HEK293 (cell line): ENCODE measurements around the gene INPP4B.

Experiments used
- CTCF ChIA-PET: fragments of 350-600 bp; formaldehyde crosslinking; extraction: SDS; loops from one replicate; lab custom pipeline; 2021; ENCODE audit warnings: antibody characterized with exemption; lab: Yijun Ruan, JAX
- POLR2A ChIA-PET: fragments of 300-600 bp; formaldehyde crosslinking; extraction: SDS; loops from one replicate; lab custom pipeline; 2020; ENCODE audit warnings: antibody characterized with exemption, inconsistent platforms; lab: Yijun Ruan, JAX
- H3K27ac ChIP-seq: fragments of 200-500 bp; sonication (Bioruptor generic); 2 replicates; pipeline ENCODE4 v1.5.1; 2014; ENCODE audit warnings: low read depth, low read length, control low read depth, inconsistent platforms; ENCODE audit errors: extremely low read depth
- H3K36me3 ChIP-seq, 2 experiments: fragments of 200-500 bp in 1 of 2; sonication (Bioruptor generic) in 1 of 2; 1 replicate in 1 of 2; 2 replicates in 1 of 2; pipeline ENCODE4 v1.5.1; 2014 to 2017; ENCODE audit warnings: inconsistent platforms in 2 of 2, low read length in 2 of 2; ENCODE audit not compliant: control insufficient read depth in 2 of 2, insufficient read depth in 1 of 2
- H3K4me1 ChIP-seq: fragments of 200-500 bp; sonication (Bioruptor generic); 2 replicates; pipeline ENCODE4 v1.5.1; 2014; ENCODE audit warnings: mild to moderate bottlenecking, low read length, inconsistent platforms; ENCODE audit not compliant: control insufficient read depth, insufficient read depth
- H3K4me3 ChIP-seq: 2 replicates; pipeline ENCODE4 v1.5.1; 2011; ENCODE audit warnings: low read depth, mild to moderate bottlenecking, control low read depth, low read length, moderate library complexity
- H3K9me3 ChIP-seq: fragments of 200-500 bp; sonication (Bioruptor generic); 2 replicates; pipeline ENCODE4 v1.5.1; 2014; ENCODE audit warnings: low read depth, low read length, inconsistent platforms; ENCODE audit not compliant: control insufficient read depth, insufficient read depth
- EGR2 ChIP-seq: fragments of 450-650 bp; formaldehyde crosslinking; IDR thresholded peaks from 2 replicates; pipeline ENCODE4 v1.5.1; 2016; ENCODE audit warnings: low read depth, missing biosample characterization, missing genetic modification characterization
- GLI4 ChIP-seq: fragments of 450-650 bp; formaldehyde crosslinking; IDR thresholded peaks from 2 replicates; pipeline ENCODE4 v1.5.1; 2016; ENCODE audit warnings: missing biosample characterization, missing genetic modification characterization
- PATZ1 ChIP-seq: fragments of 450-650 bp; formaldehyde crosslinking; IDR thresholded peaks from 2 replicates; pipeline ENCODE4 v1.5.1; 2016; ENCODE audit warnings: missing biosample characterization, missing genetic modification characterization
- SP3 ChIP-seq: fragments of 450-650 bp; formaldehyde crosslinking; IDR thresholded peaks from 2 replicates; pipeline ENCODE4 v1.5.1; 2016; ENCODE audit warnings: missing biosample characterization, missing genetic modification characterization
- ZBTB1 ChIP-seq: fragments of 450-650 bp; formaldehyde crosslinking; IDR thresholded peaks from 2 replicates; pipeline ENCODE4 v1.5.1; 2016; ENCODE audit warnings: missing biosample characterization, missing genetic modification characterization
- ZBTB6 ChIP-seq: fragments of 450-650 bp; formaldehyde crosslinking; IDR thresholded peaks from 2 replicates; pipeline ENCODE4 v1.5.1; 2017; ENCODE audit warnings: missing biosample characterization, missing genetic modification characterization
- ZNF157 ChIP-seq: fragments of 450-650 bp; formaldehyde crosslinking; IDR thresholded peaks from 2 replicates; pipeline ENCODE4 v1.5.1; 2016; ENCODE audit warnings: missing biosample characterization, missing genetic modification characterization
- ZNF169 ChIP-seq: fragments of 450-650 bp; formaldehyde crosslinking; IDR thresholded peaks from 2 replicates; pipeline ENCODE4 v1.5.1; 2016; ENCODE audit warnings: missing biosample characterization, missing genetic modification characterization
- ZNF211 ChIP-seq: fragments of 450-650 bp; formaldehyde crosslinking; IDR thresholded peaks from 2 replicates; pipeline ENCODE4 v1.5.1; 2016; ENCODE audit warnings: low read depth, missing biosample characterization, missing genetic modification characterization
- ZNF239 ChIP-seq: fragments of 450-650 bp; formaldehyde crosslinking; IDR thresholded peaks from 2 replicates; pipeline ENCODE4 v1.5.1; 2016; ENCODE audit warnings: missing biosample characterization, missing genetic modification characterization
- ZNF274 ChIP-seq, 2 experiments: fragments of 200-500 bp in 1 of 2; fragments of 450-650 bp in 1 of 2; sonication (Bioruptor generic) in 1 of 2; formaldehyde crosslinking in 1 of 2; IDR thresholded peaks; 2 replicates each; pipeline versions ENCODE4 v1.5.1 to v1.6.1; 2014 to 2016; ENCODE audit warnings: borderline replicate concordance in 1 of 2, inconsistent platforms in 1 of 2, low read length in 1 of 2, missing biosample characterization in 1 of 2, missing genetic modification characterization in 1 of 2
- ZNF416 ChIP-seq: fragments of 450-650 bp; formaldehyde crosslinking; IDR thresholded peaks from 2 replicates; pipeline ENCODE4 v1.5.1; 2016; ENCODE audit warnings: missing biosample characterization, missing genetic modification characterization
- ZNF423 ChIP-seq: fragments of 450-650 bp; formaldehyde crosslinking; IDR thresholded peaks from 2 replicates; pipeline ENCODE4 v1.5.1; 2016; ENCODE audit warnings: missing biosample characterization, missing genetic modification characterization
- ZNF426 ChIP-seq: fragments of 450-650 bp; formaldehyde crosslinking; IDR thresholded peaks from 2 replicates; pipeline ENCODE4 v1.5.1; 2017; ENCODE audit warnings: missing biosample characterization, missing genetic modification characterization, mild to moderate bottlenecking, inconsistent platforms, moderate library complexity
- ZNF514 ChIP-seq: fragments of 450-650 bp; formaldehyde crosslinking; IDR thresholded peaks from 2 replicates; pipeline ENCODE4 v1.5.1; 2016; ENCODE audit warnings: missing biosample characterization, missing genetic modification characterization
- ZNF521 ChIP-seq: fragments of 450-650 bp; formaldehyde crosslinking; IDR thresholded peaks from 2 replicates; pipeline ENCODE4 v1.5.1; 2017; ENCODE audit warnings: missing biosample characterization, mild to moderate bottlenecking, missing genetic modification characterization
- ZNF623 ChIP-seq: fragments of 450-650 bp; formaldehyde crosslinking; IDR thresholded peaks from 2 replicates; pipeline ENCODE4 v1.5.1; 2016; ENCODE audit warnings: missing biosample characterization, missing genetic modification characterization
- ZNF624 ChIP-seq: fragments of 450-650 bp; formaldehyde crosslinking; IDR thresholded peaks from 2 replicates; pipeline ENCODE4 v1.5.1; 2017; ENCODE audit warnings: missing biosample characterization, missing genetic modification characterization
- ZNF626 ChIP-seq: fragments of 450-650 bp; sonication (Bioruptor Pico); formaldehyde crosslinking; IDR thresholded peaks from 2 replicates; pipeline ENCODE4 v1.5.1; 2018; ENCODE audit warnings: missing biosample characterization, missing genetic modification characterization, inconsistent platforms
- ZNF76 ChIP-seq: fragments of 450-650 bp; formaldehyde crosslinking; IDR thresholded peaks from 2 replicates; pipeline ENCODE4; 2016; ENCODE audit warnings: low read depth, missing biosample characterization, missing genetic modification characterization, borderline replicate concordance
- ZNF777 ChIP-seq: fragments of 450-650 bp; formaldehyde crosslinking; IDR thresholded peaks from 2 replicates; pipeline ENCODE4 v1.5.1; 2017; ENCODE audit warnings: missing biosample characterization, missing genetic modification characterization, borderline replicate concordance
- TF ChIP-seq, protein P1 (sequence below): fragments of 450-650 bp; formaldehyde crosslinking; IDR thresholded peaks from 2 replicates; pipeline ENCODE4 v1.5.1; 2016; ENCODE audit warnings: missing biosample characterization, missing genetic modification characterization

INPP4B gene

GRCh38 chr4:142631836-142632235 lies 214.3 kb downstream of the INPP4B start:
- H3K9me3 ChIP-seq = no peaks in the 10 kb centered on the region
- no peak overlapping the region for H3K27ac ChIP-seq
- H3K4me3 ChIP-seq = no peak overlapping the region
- CTCF ChIA-PET = no interaction called here
- H3K36me3 ChIP-seq = no peaks in the 10 kb centered on the region
- H3K4me1 ChIP-seq = no peaks in the 10 kb centered on the region
- TF ChIP-seq ZNF416 (tag by site-specific recombination) = no peak
- TF ChIP-seq SP3 (tag by site-specific recombination) = no peak
- no peak for TF ChIP-seq ZNF426 (tag by site-specific recombination)
- no peak for TF ChIP-seq ZBTB1
- no peak for TF ChIP-seq ZNF274 (IDR thresholded peaks at IDR 0.05; ENCODE audit: low read length)
- no peak for TF ChIP-seq ZNF274 (tag by site-specific recombination; IDR thresholded peaks at IDR 0.05; ENCODE audit: borderline replicate concordance)
- TF ChIP-seq ZNF514 (tag by site-specific recombination) = no peak
- no peak for TF ChIP-seq ZNF626
- TF ChIP-seq ZNF239 (tag by site-specific recombination) = no peak
- TF ChIP-seq ZNF423 (tag by site-specific recombination) = no peak
- TF ChIP-seq, protein P1, sequence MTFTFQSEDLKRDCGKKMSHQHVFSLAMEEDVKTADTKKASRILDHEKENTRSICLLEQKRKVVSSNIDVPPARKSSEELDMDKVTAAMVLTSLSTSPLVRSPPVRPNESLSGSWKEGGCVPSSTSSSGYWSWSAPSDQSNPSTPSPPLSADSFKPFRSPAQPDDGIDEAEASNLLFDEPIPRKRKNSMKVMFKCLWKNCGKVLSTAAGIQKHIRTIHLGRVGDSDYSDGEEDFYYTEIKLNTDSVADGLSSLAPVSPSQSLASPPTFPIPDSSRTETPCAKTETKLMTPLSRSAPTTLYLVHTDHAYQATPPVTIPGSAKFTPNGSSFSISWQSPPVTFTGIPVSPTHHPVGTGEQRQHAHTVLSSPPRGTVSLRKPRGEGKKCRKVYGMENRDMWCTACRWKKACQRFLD (tag by site-specific recombination) = no peak
- no peak for TF ChIP-seq ZNF521 (tag by site-specific recombination)
- TF ChIP-seq ZNF76 = no peak
- TF ChIP-seq ZBTB6 (tag by site-specific recombination) = no peak
- no peak for TF ChIP-seq ZNF157 (tag by site-specific recombination)
- TF ChIP-seq ZNF211 = no peak
- no peak for TF ChIP-seq EGR2 (tag by site-specific recombination)
- no peak for TF ChIP-seq ZNF624
- TF ChIP-seq, all 188 proteins: peak for 0
- POLR2A ChIA-PET = no interaction called here

GRCh38 chr4:142615324-142615665 lies 230.8 kb downstream of the INPP4B start:
- H3K9me3 ChIP-seq = no peaks in the 10 kb centered on the region
- H3K4me1 ChIP-seq = no peaks in the 10 kb centered on the region
- CTCF ChIA-PET = no interaction called here
- TF ChIP-seq ZNF169 (tag by site-specific recombination) = no peak
- TF ChIP-seq ZNF777 (tag by site-specific recombination) = no peak
- TF ChIP-seq ZNF623 (tag by site-specific recombination) = no peak
- TF ChIP-seq PATZ1 (tag by site-specific recombination) = no peak
- TF ChIP-seq GLI4 (tag by site-specific recombination) = no peak
- TF ChIP-seq, all 188 proteins: peak for 0
- POLR2A ChIA-PET = no interaction called here
- no peaks in the 10 kb centered on the region for H3K36me3 ChIP-seq
- H3K27ac ChIP-seq = no peak overlapping the region
- no peak overlapping the region for H3K4me3 ChIP-seq
